Activated CD8-positive, alpha-beta memory T cell treated with anti-CD3 and anti-CD28 coated beads for 36 hours (primary cell): Measurements from ENCODE around the gene SEC24B. TPM values are rescaled to one million over a fixed set of nuclear protein-coding genes. Genes with fewer than 3 reads are reported as not detected.
"Not testable (repeated sequence)": the region's sequence is repeated elsewhere in the genome, so short reads cannot be mapped to it uniquely, and the experiment has no call there.

Source experiments
- CTCF ChIA-PET: fragments of 350-600 bp; sonication (Branson Sonifier 250); formaldehyde crosslinking; loops from one replicate; lab custom pipeline; 2021; ENCODE audit warnings: antibody characterized with exemption; lab: Charles Lee
- POLR2A ChIA-PET: fragments of 350-600 bp; sonication (Branson Sonifier 250); formaldehyde crosslinking; loops from one replicate; lab custom pipeline; 2021; ENCODE audit warnings: antibody characterized with exemption; lab: Charles Lee
- total RNA-seq, 2 experiments: library from RNA; stranded (reverse); gene quantifications; one replicate each; pipeline ENCODE4 v1.2.3, GENCODE V29; 2021

SEC24B gene
- total RNA-seq, 2 experiments from 2014 or later: 27.7 to 28.5 TPM

GRCh38 chr4:109559983-109560686 is 126.5 kb downstream of the SEC24B start, which contains the start of gene MCUB:
TSS of gene MCUB (plus strand) at chr4:109560246. CDS start at chr4:109560338, 92 bp downstream.
- POLR2A ChIA-PET: interaction anchor here (0.5 to 1.4 kb wide), 10 partner anchors 9 to 691 kb away, joined by 3 to 14 read pairs (median 4); partner anchors contain the start of genes CASP6 and SEC24B
- CTCF ChIA-PET: interaction anchor here (0.9 to 2.1 kb wide), 5 partner anchors 12 to 127 kb away, joined by 4 to 8 read pairs (median 5); no protein-coding TSS in a partner anchor

- ChIA-PET POLR2A (interaction anchor here (0.7 to 1.4 kb wide), 7 partner anchors 69 to 691 kb away, joined by 3 to 8 read pairs (median 4); partner anchors contain the start of gene SEC24B), CTCF (interaction anchor here (1.6 to 2.1 kb wide), 4 partner anchors 11 to 128 kb away, joined by 5 to 8 read pairs (median 6); no protein-coding TSS in a partner anchor)
These were observed 127.3 kb downstream of the SEC24B start for GRCh38 chr4:109560687-109561461.

- POLR2A ChIA-PET: interaction anchor here (0.7 kb wide), 1 partner anchor 118 kb away, joined by 3 read pairs; no protein-coding TSS in a partner anchor
- CTCF ChIA-PET: interaction anchor here (2.1 kb wide), 1 partner anchor 129 kb away, joined by 6 read pairs; the partner anchor contains the start of gene SEC24B
These were observed 129.0 kb downstream of the SEC24B start for GRCh38 chr4:109562457-109563239.

DNA sequence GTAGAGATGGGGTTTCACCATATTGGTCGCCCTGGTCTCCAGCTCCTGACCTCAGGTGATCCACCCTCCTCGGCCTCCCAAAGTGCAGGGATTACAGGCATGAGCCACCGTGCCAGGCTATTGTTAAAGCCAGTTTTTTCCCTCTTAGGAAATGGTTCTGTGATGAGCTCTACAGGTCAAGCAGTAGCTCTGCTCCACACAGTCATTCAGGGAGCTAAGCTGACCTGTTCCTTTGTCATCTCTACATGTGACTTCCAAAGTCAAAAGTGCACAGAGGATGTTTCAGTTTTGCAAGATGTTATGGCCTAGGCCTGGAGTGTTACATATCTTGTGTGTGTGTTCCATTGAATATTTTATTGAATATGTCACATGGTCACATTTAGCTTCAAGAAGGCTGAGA is 137.9 kb downstream of the SEC24B start:
- CTCF ChIA-PET: interaction anchor here (1.3 kb wide), 1 partner anchor 11 kb away, joined by 5 read pairs; no protein-coding TSS in a partner anchor
- POLR2A ChIA-PET: no interaction called here

GRCh38 chr4:109572154-109572553 is 138.5 kb downstream of the SEC24B start:
- ChIA-PET CTCF (interaction anchor here (1.3 kb wide), 1 partner anchor 11 kb away, joined by 5 read pairs; no protein-coding TSS in a partner anchor), POLR2A (no interaction called here)

- ChIA-PET CTCF (no interaction called here), POLR2A (interaction anchor here (1.1 kb wide), 1 partner anchor 13 kb away, joined by 3 read pairs; no protein-coding TSS in a partner anchor)
These were observed 140.8 kb downstream of the SEC24B start for GRCh38 chr4:109574443-109574850.

- POLR2A ChIA-PET: interaction anchor here (1.1 kb wide), 1 partner anchor 13 kb away, joined by 3 read pairs; no protein-coding TSS in a partner anchor
- CTCF ChIA-PET: interaction anchor here (1.0 kb wide), 1 partner anchor 15 kb away, joined by 4 read pairs; the partner anchor contains the start of gene MCUB
These were observed 141.6 kb downstream of the SEC24B start for GRCh38 chr4:109574931-109575804.

GRCh38 chr4:109576462-109576861 is 142.8 kb downstream of the SEC24B start:
- ChIA-PET POLR2A (no interaction called here), CTCF (no interaction called here)

GRCh38 chr4:109578846-109579245 is 145.2 kb downstream of the SEC24B start:
- POLR2A ChIA-PET: no interaction called here
- CTCF ChIA-PET: no interaction called here

DNA sequence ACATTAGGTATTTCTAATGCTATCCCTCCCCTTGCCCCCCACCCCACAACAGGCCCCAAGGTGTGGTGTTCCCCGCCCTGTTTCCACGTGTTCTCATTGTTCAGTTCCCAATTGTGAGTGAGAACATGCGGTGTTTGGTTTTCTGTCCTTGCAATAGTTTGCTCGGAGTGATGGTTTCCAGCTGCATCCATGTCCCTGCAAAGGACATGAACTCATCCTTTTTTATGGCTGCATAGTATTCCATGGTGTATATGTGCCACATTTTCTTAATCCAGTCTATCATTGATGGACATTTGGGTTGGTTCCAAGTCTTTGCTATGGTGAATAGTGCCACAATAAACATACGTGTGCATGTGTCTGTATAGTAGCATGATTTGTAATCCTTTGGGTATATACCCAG is 146.4 kb downstream of the SEC24B start:
- POLR2A ChIA-PET: not testable (repeated sequence)

DNA sequence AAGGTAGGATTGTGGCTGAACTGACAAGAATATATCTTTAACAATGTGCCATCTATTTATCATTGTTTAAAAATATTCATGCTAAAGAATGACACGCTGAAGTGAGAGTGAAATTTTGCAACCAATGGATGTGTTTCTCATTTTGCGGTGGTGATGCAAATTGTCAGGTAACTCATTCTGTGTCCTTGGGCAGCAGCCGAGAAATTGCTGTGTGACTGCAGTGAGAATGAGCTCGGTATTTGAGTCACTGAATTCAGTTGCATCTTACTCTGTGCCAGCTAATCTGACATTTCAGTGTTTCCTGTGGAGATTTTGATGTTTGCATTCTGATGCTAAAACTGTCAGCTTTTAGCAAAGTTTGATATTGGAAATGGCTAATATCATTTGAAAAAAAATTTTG is 154.6 kb downstream of the SEC24B start:
- ChIA-PET CTCF (interaction anchor here (1.7 kb wide), 1 partner anchor 28 kb away, joined by 8 read pairs; the partner anchor contains the start of gene MCUB), POLR2A (interaction anchor here (0.5 to 1.7 kb wide), 4 partner anchors 13 to 149 kb away, joined by 3 to 7 read pairs (median 4); partner anchors contain the start of genes CASP6 and MCUB)

More for the DNA sequence above, 146.4 kb downstream of the SEC24B start:
- CTCF ChIA-PET: not testable (repeated sequence)

DNA sequence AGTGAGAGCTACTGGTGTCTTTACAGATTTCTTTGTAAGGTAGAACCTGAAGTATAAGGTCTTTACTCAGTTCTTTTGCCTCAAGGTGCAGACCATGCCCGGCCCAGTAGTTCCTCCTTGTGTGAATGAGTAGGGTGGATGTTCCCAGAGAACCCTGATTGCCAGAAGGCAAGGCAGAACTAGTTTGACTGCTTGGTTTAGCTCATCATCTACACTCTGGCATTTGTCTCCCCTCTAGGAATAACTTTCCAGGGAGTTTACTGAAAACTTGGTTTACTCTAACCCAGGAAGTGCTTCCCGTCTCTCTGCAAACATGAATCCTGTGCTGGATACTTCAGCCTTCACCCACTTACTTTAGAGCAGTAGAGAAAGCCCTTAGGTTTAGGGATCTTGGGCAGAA is 155.5 kb downstream of the SEC24B start:
- CTCF ChIA-PET: interaction anchor here (1.0 to 1.7 kb wide), 2 partner anchors 28 to 156 kb away, joined by 3 to 8 read pairs; partner anchors contain the start of genes MCUB and SEC24B
- POLR2A ChIA-PET: interaction anchor here (1.3 kb wide), 1 partner anchor 29 kb away, joined by 7 read pairs; the partner anchor contains the start of gene MCUB

DNA sequence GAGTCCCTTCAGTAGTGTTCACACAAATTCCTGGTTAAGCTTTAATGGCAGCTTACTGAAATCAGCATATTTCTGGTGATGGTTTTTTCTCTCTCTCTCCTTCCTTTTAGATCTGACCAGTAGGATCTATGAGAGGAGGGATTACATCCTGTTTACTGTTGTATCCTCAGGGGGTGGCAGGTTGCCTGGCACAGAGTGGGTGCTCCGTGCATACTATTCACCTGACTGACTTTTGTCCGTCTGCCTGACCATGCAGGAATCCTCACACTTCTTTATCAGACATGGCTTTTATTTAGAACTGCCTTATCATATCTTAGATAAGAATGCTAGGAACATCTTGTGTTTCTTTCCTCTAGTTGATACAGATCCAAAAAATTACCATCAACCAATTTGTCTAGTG is 156.0 kb downstream of the SEC24B start:
- POLR2A ChIA-PET: no interaction called here
- CTCF ChIA-PET: interaction anchor here (1.0 to 1.7 kb wide), 2 partner anchors 29 to 156 kb away, joined by 3 to 8 read pairs; partner anchors contain the start of genes MCUB and SEC24B
